Endothelial cell of umbilical vein (primary cell): ENCODE measurements around the gene SDK2. TPM values are rescaled to one million over a fixed set of nuclear protein-coding genes. Genes with fewer than 3 reads are reported as not detected.

Experiments used
- BruUV-seq: library from RNA; stranded (reverse); fragments of 400-500 nt; replicated peaks from 2 replicates; lab custom pipeline; 2021; lab: Mats Ljungman, UMichigan
- CTCF ChIA-PET: fragments of 300-600, 350-600 bp; sonication (Branson Sonifier 250); formaldehyde crosslinking; loops from one replicate; lab custom pipeline; 2021; ENCODE audit warnings: antibody characterized with exemption, inconsistent platforms; lab: Charles Lee
- POLR2A ChIA-PET: fragments of 300-600, 350-600 bp; sonication (Branson Sonifier 250); formaldehyde crosslinking; loops from one replicate; lab custom pipeline; 2021; ENCODE audit warnings: antibody characterized with exemption, inconsistent platforms; lab: Charles Lee
- DNase-seq: peaks from one replicate; pipeline ENCODE4 v3.0.0-alpha.2; 2011; ENCODE audit warnings: low read depth, low spot score
- FAIRE-seq: peaks from 2 replicates; lab custom pipeline; 2011; peaks lifted over from hg19 to GRCh38; lab: Jason Lieb, UNC
- H2AFZ ChIP-seq: 2 replicates; pipeline ENCODE4 v1.6.0; 2012; ENCODE audit warnings: low read depth, low read length, control low read depth, inconsistent platforms
- H3K27ac ChIP-seq: 2 replicates; pipeline ENCODE4 v1.5.1; 2011; ENCODE audit warnings: low read depth, mild to moderate bottlenecking, control low read depth, low read length, moderate library complexity; ENCODE audit not compliant: insufficient read depth
- H3K27me3 ChIP-seq, 2 experiments: 2 replicates each; pipeline versions ENCODE4 v1.6.0 to v1.6.1; 2011; ENCODE audit warnings: low read length in 2 of 2, mixed read lengths in 1 of 2; ENCODE audit not compliant: control insufficient read depth in 2 of 2, insufficient read depth in 2 of 2
- H3K36me3 ChIP-seq, 2 experiments: 2 replicates in 1 of 2; 3 replicates in 1 of 2; pipeline ENCODE4 v1.5.1; 2011; ENCODE audit warnings: low read length in 2 of 2, mild to moderate bottlenecking in 1 of 2, moderate library complexity in 1 of 2; ENCODE audit not compliant: control insufficient read depth in 2 of 2, insufficient read depth in 2 of 2; ENCODE audit errors: extremely low read depth in 1 of 2
- H3K4me1 ChIP-seq: 3 replicates; pipeline ENCODE4 v1.5.1; 2011; ENCODE audit warnings: mild to moderate bottlenecking, low read length; ENCODE audit not compliant: control insufficient read depth, insufficient read depth; ENCODE audit errors: extremely low read depth
- H3K4me2 ChIP-seq: 2 replicates; pipeline ENCODE4 v1.6.1; 2011; ENCODE audit warnings: low read length, control low read depth, mixed read lengths; ENCODE audit not compliant: insufficient read depth
- H3K4me3 ChIP-seq, 3 experiments: fragments of 200-600 bp in 1 of 3; sonication (generic), shearing (Covaris generic) in 1 of 3; replicated peaks in 1 of 3; 2 replicates each; pipeline ENCODE4 v1.5.1; 2011 to 2016; ENCODE audit warnings: control low read depth in 3 of 3, low read length in 3 of 3, mild to moderate bottlenecking in 2 of 3, inconsistent platforms in 1 of 3, low read depth in 1 of 3, moderate library complexity in 1 of 3; ENCODE audit not compliant: insufficient read depth in 1 of 3
- H3K79me2 ChIP-seq: 2 replicates; pipeline ENCODE4 v1.6.0; 2012; ENCODE audit warnings: low read length, inconsistent platforms; ENCODE audit not compliant: control insufficient read depth, insufficient read depth
- H3K9ac ChIP-seq: replicated peaks from 2 replicates; pipeline ENCODE3; 2011; ENCODE audit warnings: low read length, control low read depth; ENCODE audit not compliant: insufficient read depth; ENCODE audit errors: extremely low read depth
- H3K9me1 ChIP-seq: replicated peaks from 3 replicates; pipeline ENCODE4 v1.6.0; 2011; ENCODE audit warnings: mild to moderate bottlenecking, low read length; ENCODE audit not compliant: control insufficient read depth, insufficient read depth; ENCODE audit errors: extremely low read depth
- H3K9me3 ChIP-seq: replicated peaks from 2 replicates; pipeline ENCODE4 v1.5.1; 2012; ENCODE audit warnings: low read length, inconsistent platforms; ENCODE audit not compliant: control insufficient read depth, insufficient read depth
- H4K20me1 ChIP-seq: replicated peaks from 2 replicates; pipeline ENCODE3; 2011; ENCODE audit warnings: mild to moderate bottlenecking, low read length; ENCODE audit not compliant: control insufficient read depth, insufficient read depth; ENCODE audit errors: extremely low read depth
- CTCF ChIP-seq, 2 donors: IDR thresholded peaks; 1 replicate in 1 of 2; 2 replicates in 1 of 2; pipeline ENCODE4 v1.5.1; 2011; ENCODE audit warnings: low read length in 2 of 2, mild to moderate bottlenecking in 2 of 2, moderate library complexity in 2 of 2, control low read depth in 1 of 2, inconsistent platforms in 1 of 2, low read depth in 1 of 2; ENCODE audit not compliant: insufficient read depth in 1 of 2; ENCODE audit errors: extremely low read depth in 1 of 2
- EZH2 ChIP-seq: IDR thresholded peaks from 2 replicates; pipeline ENCODE4 v1.6.1; 2012; ENCODE audit warnings: borderline replicate concordance, low read depth, mild to moderate bottlenecking, moderate library complexity, low read length, inconsistent platforms; ENCODE audit not compliant: severe bottlenecking
- FOS ChIP-seq: IDR thresholded peaks from 2 replicates; pipeline ENCODE4 v1.6.1; 2011; ENCODE audit warnings: mild to moderate bottlenecking, low read length, moderate library complexity, borderline replicate concordance; ENCODE audit not compliant: insufficient read depth
- GATA2 ChIP-seq: IDR thresholded peaks from 2 replicates; pipeline ENCODE4 v1.7.0; 2011; ENCODE audit warnings: low read depth, mild to moderate bottlenecking, moderate library complexity, mixed read lengths, low read length; ENCODE audit not compliant: insufficient read length, insufficient read depth
- JUN ChIP-seq: IDR thresholded peaks from 2 replicates; pipeline ENCODE4 v1.6.1; 2011; ENCODE audit warnings: borderline replicate concordance, low read depth; ENCODE audit not compliant: insufficient read length, insufficient read depth
- MAX ChIP-seq: IDR thresholded peaks from 2 replicates; pipeline ENCODE4 v1.6.1; 2011; ENCODE audit not compliant: insufficient read depth, insufficient read length
- MYC ChIP-seq: IDR thresholded peaks from one replicate; pipeline ENCODE4 v1.6.1; 2011; ENCODE audit warnings: mild to moderate bottlenecking, low read depth, low read length
- POLR2A ChIP-seq: IDR thresholded peaks from 2 replicates; pipeline ENCODE4 v1.6.1; 2012; ENCODE audit warnings: low read depth, mild to moderate bottlenecking, control low read depth, low read length
- POLR2AphosphoS5 ChIP-seq: IDR thresholded peaks from 2 replicates; pipeline ENCODE4 v1.6.1; 2012; ENCODE audit warnings: low read depth, mild to moderate bottlenecking, control low read depth, low read length, moderate library complexity; ENCODE audit not compliant: insufficient read depth
- dilution Hi-C: fragments of 300-500 bp; cut with MboI; formaldehyde crosslinking; loops from one replicate; pipeline ENCODE4 v1.15.0; 2019; ENCODE audit warnings: low sequenced_read_pairs; ENCODE audit not compliant: extremely low pct_ligation_motif_present
- intact Hi-C: fragments of 100-400 bp; cut with micrococcal nuclease; formaldehyde crosslinking; loops from one replicate; pipeline ENCODE4 v1.10.0; 2022
- polyA plus RNA-seq, 4 experiments: library from polyadenylated mRNA; depleted of rRNA in 3 of 4; stranded (reverse) in 3 of 4; unstranded in 1 of 4; fragments of >200 nt; gene quantifications; 2 replicates each; pipeline versions ENCODE4 v1.2.1 to v1.2.3, GENCODE V29; 2011 to 2012; ENCODE audit warnings: missing spikeins in 1 of 4
- total RNA-seq: library from RNA; stranded (reverse); gene quantifications from 2 replicates; pipeline ENCODE4 v1.2.3, GENCODE V29; 2021

Gene SDK2
- total and polyA plus RNA-seq, 2 donors (not counting 3 experiments of a cell fraction or from before 2014, with no cell fraction given): not detected

- Histone ChIP-seq H3K4me3 (no peak overlapping the region), H3K27me3 (no peaks in the 10 kb centered on the region), H3K4me1 (no peaks in the 10 kb centered on the region), H3K9me1 (no peaks in the 10 kb centered on the region), H3K36me3 (no peaks in the 10 kb centered on the region), H3K4me2 (no peak overlapping the region), H3K9ac (no peak overlapping the region), H3K9me3 (no peaks in the 10 kb centered on the region), H3K79me2 (no peaks in the 10 kb centered on the region), H4K20me1 (no peaks in the 10 kb centered on the region), H2AFZ (no peak overlapping the region), H3K27ac (no peak overlapping the region)
- no peak for DNase-seq
- CTCF ChIA-PET: no interaction called here
- no peak for TF ChIP-seq FOS
- TF ChIP-seq GATA2: no peak
- TF ChIP-seq CTCF (IDR thresholded peaks at IDR 0.05; ENCODE audit: extremely low read depth in 1 of 2, insufficient read depth in 1 of 2, low read depth in 1 of 2, low read length in 2 of 2): no peak
- no peak for TF ChIP-seq MYC
- no peak for TF ChIP-seq MAX
- TF ChIP-seq EZH2: no peak
- no peak for TF ChIP-seq POLR2A
- TF ChIP-seq POLR2AphosphoS5: no peak
- no peak for TF ChIP-seq JUN
- POLR2A ChIA-PET: no interaction called here
- intact Hi-C loops: no loop called here
- FAIRE-seq: no peak
- dilution Hi-C loops: no loop called here
- BruUV-seq: no TSS peak
These were observed 198.8 kb downstream of the SDK2 start for GRCh38 chr17:73445466-73445865.
